ENCODE measurements around the gene PPP2CA. TPM values are rescaled to one million over a fixed set of nuclear protein-coding genes. Genes with fewer than 3 reads are reported as not detected.

The PPP2CA gene
- total and polyA plus RNA-seq, 2 experiments from 2014 or later = 195 to 249 TPM

GRCh38 chr5:134148316-134148715 is 77.6 kb downstream of the PPP2CA start:
- TF ChIP-seq CTCF (IDR thresholded peaks at IDR 0.05; ENCODE audit: poor library complexity) (no peak), EZH2 (IDR thresholded peaks at IDR 0.05; ENCODE audit: borderline replicate concordance) (no peak), EZH2phosphoT487 (IDR thresholded peaks at IDR 0.05; ENCODE audit: low read depth, severe bottlenecking, unreplicated experiment) (no peak)
- Histone ChIP-seq H3K27ac (no peak overlapping the region), H3K4me1 (ENCODE audit: insufficient read depth) (no peaks in the 10 kb centered on the region), H3K4me3 (no peak overlapping the region), H3K9me3 (ENCODE audit: low read depth) (no peaks in the 10 kb centered on the region), H3K36me3 (replicated peaks; ENCODE audit: insufficient read depth, low read depth) (no peaks in the 10 kb centered on the region), H3K4me2 (no peak overlapping the region), H3K9me2 (replicated peaks; ENCODE audit: insufficient read depth) (no peaks in the 10 kb centered on the region), H2AFZ (no peak overlapping the region), H3K27me3 (no peaks in the 10 kb centered on the region), H4K20me1 (ENCODE audit: insufficient read depth, poor library complexity, severe bottlenecking) (peaks cover 34% of the 10 kb centered on the region), H3K79me2 (peaks cover 83% of the 10 kb centered on the region)
- no peak for DNase-seq (ENCODE audit: low spot score)
- 77% methylated on average over 2 of the region's 2 CpGs for WGBS (ENCODE audit: low lambda C conversion rate, missing lambda C conversion rate)

- Histone ChIP-seq H3K27me3 (no peaks in the 10 kb centered on the region), H3K9me3 (ENCODE audit: low read depth) (no peaks in the 10 kb centered on the region), H3K27ac (no peak overlapping the region), H3K4me1 (ENCODE audit: insufficient read depth) (peaks cover 6% of the 10 kb centered on the region), H3K79me2 (peaks cover 73% of the 10 kb centered on the region), H3K4me3 (no peak overlapping the region), H2AFZ (no peak overlapping the region), H3K9me2 (replicated peaks; ENCODE audit: insufficient read depth) (no peaks in the 10 kb centered on the region), H4K20me1 (ENCODE audit: insufficient read depth, poor library complexity, severe bottlenecking) (peaks cover 34% of the 10 kb centered on the region), H3K4me2 (no peak overlapping the region), H3K36me3 (replicated peaks; ENCODE audit: insufficient read depth, low read depth) (no peaks in the 10 kb centered on the region)
- WGBS (ENCODE audit: low lambda C conversion rate, missing lambda C conversion rate) = 95% methylated on average over 4 of the region's 4 CpGs
- DNase-seq (ENCODE audit: low spot score) = no peak
- no peak for TF ChIP-seq CTCF (IDR thresholded peaks at IDR 0.05; ENCODE audit: poor library complexity)
- no peak for TF ChIP-seq EZH2 (IDR thresholded peaks at IDR 0.05; ENCODE audit: borderline replicate concordance)
- no peak for TF ChIP-seq EZH2phosphoT487 (IDR thresholded peaks at IDR 0.05; ENCODE audit: low read depth, severe bottlenecking, unreplicated experiment)
Measured at GRCh38 chr5:134146651-134147518, 79.0 kb downstream of the PPP2CA start.

GRCh38 chr5:134145779-134146581 is 79.9 kb downstream of the PPP2CA start:
- Histone ChIP-seq H3K9me3 (ENCODE audit: low read depth) (no peaks in the 10 kb centered on the region), H3K27me3 (no peaks in the 10 kb centered on the region), H3K4me3 (no peak overlapping the region), H3K36me3 (replicated peaks; ENCODE audit: insufficient read depth, low read depth) (no peaks in the 10 kb centered on the region), H4K20me1 (ENCODE audit: insufficient read depth, poor library complexity, severe bottlenecking) (peaks cover 30% of the 10 kb centered on the region), H2AFZ (no peak overlapping the region), H3K79me2 (peaks cover 66% of the 10 kb centered on the region), H3K4me2 (no peak overlapping the region), H3K4me1 (ENCODE audit: insufficient read depth) (peaks cover 14% of the 10 kb centered on the region), H3K9me2 (replicated peaks; ENCODE audit: insufficient read depth) (no peaks in the 10 kb centered on the region), H3K27ac (no peak overlapping the region)
- WGBS (ENCODE audit: low lambda C conversion rate, missing lambda C conversion rate) = 93% methylated on average over 13 of the region's 13 CpGs
- TF ChIP-seq EZH2 (IDR thresholded peaks at IDR 0.05; ENCODE audit: borderline replicate concordance) = no peak
- TF ChIP-seq EZH2phosphoT487 (IDR thresholded peaks at IDR 0.05; ENCODE audit: low read depth, severe bottlenecking, unreplicated experiment) = no peak
- peak; percentile 75 for TF ChIP-seq CTCF (IDR thresholded peaks at IDR 0.05; ENCODE audit: poor library complexity)
- peak; percentile 86 for DNase-seq (ENCODE audit: low spot score)

All from hepatocyte (in vitro differentiated cells).